Sigmoid colon (tissue), 7 donors: ENCODE measurements around the gene ACTL6B. TPM values are rescaled to one million over a fixed set of nuclear protein-coding genes. Genes with fewer than 3 reads are reported as not detected.
A peak's percentile ranks its signal among the peaks of the same experiment; 100 is the strongest.

Source experiments
- DNase-seq: peaks from one replicate; pipeline ENCODE4 v3.0.0-alpha.2; 2019
- H3K27ac ChIP-seq, 4 donors: fragments of 200-600 bp; sonication (generic); one replicate each; pipeline ENCODE4 v1.5.1; 2016 to 2019; ENCODE audit warnings: mild to moderate bottlenecking in 1 of 4
- H3K27me3 ChIP-seq, 3 donors: fragments of 200-600 bp; sonication (generic); one replicate each; pipeline ENCODE4 v1.5.1; 2019; ENCODE audit warnings: mild to moderate bottlenecking in 1 of 3
- H3K36me3 ChIP-seq, 4 donors: fragments of 200-600 bp; sonication (generic); one replicate each; pipeline ENCODE4 v1.5.1; 2016 to 2019
- H3K4me1 ChIP-seq, 4 donors: fragments of 200-600 bp; sonication (generic); one replicate each; pipeline ENCODE4 v1.5.1; 2017 to 2019
- H3K4me3 ChIP-seq, 4 donors: fragments of 200-600 bp; sonication (generic); one replicate each; pipeline ENCODE4 v1.5.1; 2017 to 2019; ENCODE audit warnings: mild to moderate bottlenecking in 2 of 4, moderate library complexity in 1 of 4
- H3K9me3 ChIP-seq, 4 donors: fragments of 200-600 bp in 3 of 4; sonication (generic) in 3 of 4; one replicate each; pipeline versions ENCODE4 v1.5.1 to v1.6.1; 2013 to 2019
- CTCF ChIP-seq, 4 experiments: fragments of 450-650 bp in 3 of 4; fragments of 200-600 bp in 1 of 4; IDR thresholded peaks; one replicate each; pipeline ENCODE4 v1.5.1; 2016 to 2019; ENCODE audit warnings: antibody characterized with exemption in 4 of 4, mild to moderate bottlenecking in 3 of 4, moderate library complexity in 2 of 4
- EP300 ChIP-seq, 4 donors: sonication (generic); formaldehyde crosslinking; IDR thresholded peaks; one replicate each; pipeline ENCODE4 v1.6.1; 2017; ENCODE audit warnings: antibody characterized with exemption in 4 of 4
- POLR2A ChIP-seq, 2 donors: fragments of 450-650 bp; IDR thresholded peaks; one replicate each; pipeline ENCODE4 v1.6.1; 2016; ENCODE audit warnings: antibody characterized with exemption in 2 of 2, mild to moderate bottlenecking in 2 of 2, moderate library complexity in 2 of 2
- POLR2AphosphoS5 ChIP-seq, 4 donors: sonication (generic); formaldehyde crosslinking; IDR thresholded peaks; one replicate each; pipeline ENCODE4 v1.6.1; 2017; ENCODE audit warnings: antibody characterized with exemption in 4 of 4
- WGBS, 2 donors: extraction: QIAGEN DNeasy Blood & Tissue Kit; methylation state at CpG; one replicate each; pipeline ENCODE4 v1.1.7; 2013; 5-methylcytosine and 5-hydroxymethylcytosine counted together
- intact Hi-C: fragments of 100-400 bp; cut with DNase I; formaldehyde crosslinking; loops from one replicate; pipeline ENCODE4 v1.15.1; 2023
- polyA plus RNA-seq, 3 donors: library from polyadenylated mRNA; stranded (reverse); fragments of 200-250 nt; gene quantifications; one replicate each; pipeline ENCODE4 v1.2.3, GENCODE V29; 2013
- total RNA-seq, 4 donors: library from RNA; depleted of rRNA; stranded (reverse); fragments of >200 nt; gene quantifications; one replicate each; pipeline ENCODE4 v1.1.0, GENCODE V29; 2016
- donor health status: healthy with polysubstance abuse.
- donor health status: Bipolar disorder and iron deficiency.
- donor health status: healthy.

Gene ACTL6B
- total and polyA plus RNA-seq, 7 donors: 0.58 to 0.71 (median 0.68) TPM; not detected in 4

GRCh38 chr7:100604976-100605911, 51.0 kb downstream of the ACTL6B start:
- DNase-seq: peak; percentile 80
- 8 to 12% methylated on average over 68 of the region's 68 CpGs for WGBS, 2 donors
- intact Hi-C loops: loop anchor here (1.0 to 2.0 kb wide), 3 partner anchors 19 to 86 kb away; partner anchors contain the start of genes FBXO24 and LRCH4
- no peaks in the 10 kb centered on the region for H3K27me3 ChIP-seq
- TF ChIP-seq POLR2AphosphoS5 (IDR thresholded peaks at IDR 0.05): no peak
- TF ChIP-seq POLR2A (IDR thresholded peaks at IDR 0.05): no peak
- no peak for TF ChIP-seq EP300 (IDR thresholded peaks at IDR 0.05)
- TF ChIP-seq CTCF (IDR thresholded peaks at IDR 0.05): no peak
- H3K4me1 ChIP-seq: peaks cover 0 to 41% (median 29%) of the 10 kb centered on the region in 4 donors
- no peaks in the 10 kb centered on the region for H3K36me3 ChIP-seq
- no peaks in the 10 kb centered on the region for H3K9me3 ChIP-seq
- H3K27ac ChIP-seq: peak overlapping the region; percentile 84 to 90 (median 84)
- H3K4me3 ChIP-seq: peak overlapping the region; percentile 74 to 81 (median 78)

DNA sequence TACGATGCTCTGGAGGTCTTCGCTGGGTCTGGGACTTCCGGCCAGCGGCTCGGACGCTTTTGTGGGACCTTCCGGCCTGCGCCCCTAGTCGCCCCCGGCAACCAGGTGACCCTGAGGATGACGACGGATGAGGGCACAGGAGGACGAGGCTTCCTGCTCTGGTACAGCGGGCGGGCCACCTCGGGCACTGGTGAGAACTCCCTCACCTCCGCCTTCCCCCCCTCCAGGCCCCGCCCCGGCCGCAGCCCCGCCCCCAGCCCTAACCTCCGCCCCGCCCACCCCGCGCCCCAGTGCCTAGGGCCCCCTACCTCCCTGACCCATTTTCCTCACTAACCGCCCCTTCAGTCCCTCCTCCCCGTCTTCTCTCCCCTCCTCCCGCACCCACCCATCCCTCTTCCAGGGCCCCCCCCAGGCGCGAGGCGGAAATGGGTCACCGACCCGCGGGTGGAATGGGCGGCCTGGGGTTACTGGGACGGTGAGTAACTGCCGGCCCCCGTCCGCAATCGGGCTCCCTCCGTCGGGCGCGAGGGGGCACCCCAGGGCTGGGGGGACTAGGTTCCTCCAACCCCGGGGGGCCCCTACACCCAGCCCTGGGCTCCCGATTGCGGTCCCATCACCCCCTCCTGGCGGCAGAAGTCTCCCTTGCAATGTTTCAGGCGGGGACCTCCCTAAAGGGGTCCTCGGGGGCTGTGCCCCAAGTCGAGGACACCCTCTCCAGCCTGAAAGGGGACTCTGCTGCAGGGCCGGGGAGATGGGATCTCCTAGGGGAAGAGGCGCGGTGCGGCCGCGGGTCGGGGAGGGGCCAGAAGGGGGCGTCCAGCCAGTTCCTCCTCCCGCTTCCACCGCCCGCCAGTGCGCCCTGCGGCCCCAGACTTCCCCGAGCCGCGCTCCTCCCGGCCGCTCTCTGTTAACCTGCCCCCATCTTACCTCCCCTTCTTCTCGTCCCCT, 51.9 kb downstream of the ACTL6B start:
- H3K36me3 ChIP-seq: no peaks in the 10 kb centered on the region
- peak; percentile 93 for DNase-seq
- intact Hi-C loops: loop anchor here (1.0 to 2.0 kb wide), 2 partner anchors 18 to 70 kb away; partner anchors contain the start of genes FBXO24 and LRCH4
- peak overlapping the region; percentile 84 to 90 (median 84) for H3K27ac ChIP-seq
- no peaks in the 10 kb centered on the region for H3K9me3 ChIP-seq
- WGBS, 2 donors: 1% methylated on average over 70 of the region's 70 CpGs
- H3K4me3 ChIP-seq: peak overlapping the region; percentile 74 to 81 (median 78)
- no peaks in the 10 kb centered on the region for H3K27me3 ChIP-seq
- peaks cover 0 to 41% (median 29%) of the 10 kb centered on the region in 4 donors for H3K4me1 ChIP-seq
- no peak for TF ChIP-seq EP300 (IDR thresholded peaks at IDR 0.05)
- TF ChIP-seq POLR2AphosphoS5 (IDR thresholded peaks at IDR 0.05): peak; percentile 73 to 85 (median 82)
- TF ChIP-seq POLR2A (IDR thresholded peaks at IDR 0.05): peak in 1 of 2 donors; percentile 26
- peak in 3 of 4 experiments; percentile 24 to 45 (median 43) for TF ChIP-seq CTCF (IDR thresholded peaks at IDR 0.05)

DNA sequence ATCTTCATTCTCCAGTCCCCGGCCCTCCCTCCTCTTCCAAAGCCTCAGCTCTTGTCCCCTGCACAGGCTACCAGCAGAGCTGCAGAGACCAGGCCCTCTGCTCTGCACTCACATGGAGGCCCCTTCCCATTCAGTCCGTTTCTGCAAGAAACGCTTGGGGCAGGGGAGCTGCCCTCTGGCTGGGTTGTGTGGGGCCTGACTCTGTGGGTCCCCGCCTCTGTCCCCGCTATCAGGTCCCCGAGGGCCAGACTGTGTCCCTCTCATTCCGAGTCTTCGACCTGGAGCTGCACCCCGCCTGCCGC, 52.6 kb downstream of the ACTL6B start:
- intact Hi-C loops: loop anchor here (1.0 to 2.0 kb wide), 2 partner anchors 17 to 71 kb away; partner anchors contain the start of genes FBXO24 and LRCH4
- TF ChIP-seq POLR2AphosphoS5 (IDR thresholded peaks at IDR 0.05) (no peak), EP300 (IDR thresholded peaks at IDR 0.05) (no peak), POLR2A (IDR thresholded peaks at IDR 0.05) (no peak), CTCF (IDR thresholded peaks at IDR 0.05) (no peak)
- peak overlapping the region; percentile 74 to 81 (median 78) for H3K4me3 ChIP-seq
- peaks cover 0 to 41% (median 29%) of the 10 kb centered on the region in 4 donors for H3K4me1 ChIP-seq
- WGBS, 2 donors: 9 to 20% methylated on average over 10 of the region's 10 CpGs
- peak overlapping the region; percentile 84 to 90 (median 84) for H3K27ac ChIP-seq
- DNase-seq: no peak
- H3K36me3 ChIP-seq: no peaks in the 10 kb centered on the region
- no peaks in the 10 kb centered on the region for H3K27me3 ChIP-seq
- no peaks in the 10 kb centered on the region for H3K9me3 ChIP-seq

DNA sequence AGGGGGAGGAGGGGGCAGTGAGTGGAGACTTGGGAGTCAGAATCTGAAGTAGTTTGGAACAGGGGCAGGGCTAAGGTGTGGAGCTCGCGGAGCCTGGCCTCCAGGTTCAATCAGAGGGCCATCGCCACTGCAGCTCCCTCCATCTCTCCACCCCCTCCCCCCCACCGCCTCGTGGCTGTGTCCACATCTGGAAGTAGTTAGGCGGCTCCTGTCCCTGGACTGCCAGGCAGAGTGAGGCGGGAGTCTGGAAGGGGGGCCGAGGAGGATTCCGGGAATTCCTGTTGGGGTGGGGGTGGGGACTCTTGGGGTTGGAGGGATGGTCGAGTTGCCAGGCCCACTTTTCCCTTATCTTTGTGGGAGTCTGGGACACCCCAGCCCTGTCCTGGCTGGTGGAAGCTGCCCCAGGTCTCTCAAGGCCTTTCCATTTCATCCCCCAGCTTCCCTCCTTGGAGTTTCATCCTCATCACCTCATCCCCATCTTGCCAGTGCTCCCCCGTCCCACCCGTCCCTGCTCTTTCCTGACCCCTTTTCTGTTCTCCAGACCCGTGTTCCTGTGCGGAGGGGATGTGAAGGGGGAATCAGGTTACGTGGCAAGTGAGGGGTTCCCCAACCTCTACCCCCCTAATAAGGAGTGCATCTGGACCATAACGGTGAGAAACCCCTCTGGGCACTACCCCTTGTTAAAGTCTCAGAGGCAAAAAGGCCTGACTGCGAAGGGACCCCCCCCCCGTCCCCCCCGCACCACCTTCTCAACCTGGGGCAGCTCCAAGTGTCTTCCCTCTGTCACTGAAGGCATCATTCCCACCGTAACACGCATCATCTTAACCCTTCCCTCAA, 53.1 kb downstream of the ACTL6B start:
- peak; percentile 95 for DNase-seq
- no peaks in the 10 kb centered on the region for H3K36me3 ChIP-seq
- H3K4me3 ChIP-seq: peak overlapping the region; percentile 74 to 81 (median 78)
- WGBS, 2 donors: 39 to 62% methylated on average over 21 of the region's 21 CpGs
- no peaks in the 10 kb centered on the region for H3K9me3 ChIP-seq
- peak overlapping the region; percentile 84 to 90 (median 84) for H3K27ac ChIP-seq
- intact Hi-C loops: no loop called here
- no peak for TF ChIP-seq CTCF (IDR thresholded peaks at IDR 0.05)
- TF ChIP-seq POLR2AphosphoS5 (IDR thresholded peaks at IDR 0.05): peak in 3 of 4 donors; percentile 24 to 42 (median 41)
- no peaks in the 10 kb centered on the region for H3K27me3 ChIP-seq
- peaks cover 0 to 41% (median 29%) of the 10 kb centered on the region in 4 donors for H3K4me1 ChIP-seq
